GM23338 (cell line): ENCODE results near the gene TFCP2. TPM values are rescaled to one million over a fixed set of nuclear protein-coding genes. Genes with fewer than 3 reads are reported as not detected.

Experiments
- ATAC-seq: fragments of 200-7000 bp; cut with Tn5 transposase; 3 replicates; pipeline ENCODE4 v1.9.1; 2020
- DNase-seq: peaks from one replicate; pipeline ENCODE4 v3.0.0-alpha.2; 2015; ENCODE audit warnings: low spot score
- H2AFZ ChIP-seq: fragments of 200-600 bp; sonication (generic); 2 replicates; pipeline ENCODE4 v1.8.0; 2016; ENCODE audit warnings: antibody characterized with exemption, mild to moderate bottlenecking, moderate library complexity
- H3F3A ChIP-seq: fragments of 200-600 bp; sonication (generic); replicated peaks from 2 replicates; pipeline ENCODE4 v1.8.0; 2017; ENCODE audit warnings: antibody characterized with exemption, mixed run types, low read depth
- H3K27ac ChIP-seq: fragments of 200-600 bp; sonication (generic); 2 replicates; pipeline ENCODE4 v1.6.1; 2016; ENCODE audit warnings: low read depth
- H3K27me3 ChIP-seq: fragments of 200-600 bp; sonication (generic); 2 replicates; pipeline ENCODE4 v1.8.0; 2016; ENCODE audit warnings: mild to moderate bottlenecking, mixed run types, moderate library complexity; ENCODE audit not compliant: insufficient read depth
- H3K36me3 ChIP-seq: fragments of 200-600 bp; sonication (generic); 2 replicates; pipeline ENCODE4 v1.8.0; 2016; ENCODE audit warnings: mild to moderate bottlenecking; ENCODE audit not compliant: insufficient read depth
- H3K4me1 ChIP-seq: fragments of 200-600 bp; sonication (generic); 2 replicates; pipeline ENCODE4 v1.8.0; 2016; ENCODE audit warnings: mild to moderate bottlenecking, moderate library complexity; ENCODE audit not compliant: insufficient read depth
- H3K4me2 ChIP-seq: fragments of 200-600 bp; sonication (generic); 2 replicates; pipeline ENCODE4 v1.7.1; 2017; ENCODE audit warnings: mixed run types
- H3K4me3 ChIP-seq: fragments of 200-600 bp; sonication (generic); 2 replicates; pipeline ENCODE4 v1.6.1; 2016; ENCODE audit warnings: mixed run types
- H3K79me2 ChIP-seq: fragments of 200-600 bp; sonication (generic); replicated peaks from 2 replicates; pipeline ENCODE4 v1.8.0; 2017; ENCODE audit warnings: mild to moderate bottlenecking; ENCODE audit not compliant: insufficient read depth
- H3K9me2 ChIP-seq: fragments of 200-600 bp; sonication (generic); 2 replicates; pipeline ENCODE4 v1.8.0; 2017; ENCODE audit not compliant: insufficient read depth
- H4K20me1 ChIP-seq: fragments of 200-600 bp; sonication (generic); replicated peaks from 2 replicates; pipeline ENCODE4 v1.8.0; 2017; ENCODE audit warnings: mild to moderate bottlenecking; ENCODE audit not compliant: insufficient read depth
- H3K27ac Mint-ChIP-seq: 2 replicates; pipeline ENCODE4 v1.8.0; 2020; ENCODE audit warnings: inconsistent platforms, mild to moderate bottlenecking, moderate library complexity, mixed read lengths
- H3K27me3 Mint-ChIP-seq: 3 replicates; pipeline ENCODE4 v1.8.0; 2022; ENCODE audit warnings: low read depth, mild to moderate bottlenecking, moderate library complexity, mixed read lengths, inconsistent platforms; ENCODE audit not compliant: insufficient read depth, poor library complexity
- H3K36me3 Mint-ChIP-seq: 3 replicates; pipeline ENCODE4 v1.8.0; 2021; ENCODE audit warnings: low read depth, mild to moderate bottlenecking, inconsistent platforms, moderate library complexity, mixed read lengths
- H3K4me1 Mint-ChIP-seq: 3 replicates; pipeline ENCODE4 v1.8.0; 2020; ENCODE audit warnings: mild to moderate bottlenecking, inconsistent platforms, mixed read lengths
- H3K4me3 Mint-ChIP-seq: 3 replicates; pipeline ENCODE4 v1.8.0; 2021; ENCODE audit warnings: moderate library complexity, mild to moderate bottlenecking, inconsistent platforms, mixed read lengths
- H3K9me3 Mint-ChIP-seq: 3 replicates; pipeline ENCODE4 v1.8.0; 2020; ENCODE audit warnings: moderate library complexity, mild to moderate bottlenecking, inconsistent platforms, mixed read lengths
- ETS1 ChIP-seq: IDR thresholded peaks from 2 replicates; pipeline ENCODE4 v1.6.1; 2016; ENCODE audit warnings: antibody characterized with exemption
- EZH2 ChIP-seq: fragments of 200-600 bp; sonication (generic); IDR thresholded peaks from one replicate; pipeline ENCODE4 v1.8.0; 2017; ENCODE audit warnings: antibody characterized with exemption, mild to moderate bottlenecking, low read depth; ENCODE audit not compliant: unreplicated experiment
- POLR2AphosphoS5 ChIP-seq: IDR thresholded peaks from 2 replicates; pipeline ENCODE4 v1.6.1; 2016; ENCODE audit warnings: antibody characterized with exemption, low read depth
- REST ChIP-seq: IDR thresholded peaks from one replicate; pipeline ENCODE4 v1.6.1; 2018; ENCODE audit warnings: antibody characterized with exemption; ENCODE audit not compliant: unreplicated experiment
- STAT1 ChIP-seq: IDR thresholded peaks from one replicate; pipeline ENCODE4 v1.6.1; 2016; ENCODE audit warnings: antibody characterized with exemption; ENCODE audit not compliant: unreplicated experiment
- polyA plus RNA-seq: library from polyadenylated mRNA; unstranded; fragments of >200 nt; fragmentation: Nextera tagmentation; extraction: Ambion mirVana; gene quantifications from 2 replicates; pipeline ENCODE4 v1.2.1, GENCODE V29; 2016
- total RNA-seq: library from RNA; depleted of rRNA; stranded (reverse); fragments of >200 nt; shearing (Covaris generic); gene quantifications from 2 replicates; pipeline ENCODE4 v1.2.3, GENCODE V29; 2014
- TF ChIP-seq, protein P1 (sequence below): fragments of 250-450 bp; sonication (Bioruptor Pico); IDR thresholded peaks from 2 replicates; pipeline ENCODE4 v1.5.0; 2020; ENCODE audit warnings: mild to moderate bottlenecking, moderate library complexity

The TFCP2 gene
- total and polyA plus RNA-seq, 2 experiments from 2014 or later = 15.2 to 30.5 TPM

- TF ChIP-seq, protein P1, sequence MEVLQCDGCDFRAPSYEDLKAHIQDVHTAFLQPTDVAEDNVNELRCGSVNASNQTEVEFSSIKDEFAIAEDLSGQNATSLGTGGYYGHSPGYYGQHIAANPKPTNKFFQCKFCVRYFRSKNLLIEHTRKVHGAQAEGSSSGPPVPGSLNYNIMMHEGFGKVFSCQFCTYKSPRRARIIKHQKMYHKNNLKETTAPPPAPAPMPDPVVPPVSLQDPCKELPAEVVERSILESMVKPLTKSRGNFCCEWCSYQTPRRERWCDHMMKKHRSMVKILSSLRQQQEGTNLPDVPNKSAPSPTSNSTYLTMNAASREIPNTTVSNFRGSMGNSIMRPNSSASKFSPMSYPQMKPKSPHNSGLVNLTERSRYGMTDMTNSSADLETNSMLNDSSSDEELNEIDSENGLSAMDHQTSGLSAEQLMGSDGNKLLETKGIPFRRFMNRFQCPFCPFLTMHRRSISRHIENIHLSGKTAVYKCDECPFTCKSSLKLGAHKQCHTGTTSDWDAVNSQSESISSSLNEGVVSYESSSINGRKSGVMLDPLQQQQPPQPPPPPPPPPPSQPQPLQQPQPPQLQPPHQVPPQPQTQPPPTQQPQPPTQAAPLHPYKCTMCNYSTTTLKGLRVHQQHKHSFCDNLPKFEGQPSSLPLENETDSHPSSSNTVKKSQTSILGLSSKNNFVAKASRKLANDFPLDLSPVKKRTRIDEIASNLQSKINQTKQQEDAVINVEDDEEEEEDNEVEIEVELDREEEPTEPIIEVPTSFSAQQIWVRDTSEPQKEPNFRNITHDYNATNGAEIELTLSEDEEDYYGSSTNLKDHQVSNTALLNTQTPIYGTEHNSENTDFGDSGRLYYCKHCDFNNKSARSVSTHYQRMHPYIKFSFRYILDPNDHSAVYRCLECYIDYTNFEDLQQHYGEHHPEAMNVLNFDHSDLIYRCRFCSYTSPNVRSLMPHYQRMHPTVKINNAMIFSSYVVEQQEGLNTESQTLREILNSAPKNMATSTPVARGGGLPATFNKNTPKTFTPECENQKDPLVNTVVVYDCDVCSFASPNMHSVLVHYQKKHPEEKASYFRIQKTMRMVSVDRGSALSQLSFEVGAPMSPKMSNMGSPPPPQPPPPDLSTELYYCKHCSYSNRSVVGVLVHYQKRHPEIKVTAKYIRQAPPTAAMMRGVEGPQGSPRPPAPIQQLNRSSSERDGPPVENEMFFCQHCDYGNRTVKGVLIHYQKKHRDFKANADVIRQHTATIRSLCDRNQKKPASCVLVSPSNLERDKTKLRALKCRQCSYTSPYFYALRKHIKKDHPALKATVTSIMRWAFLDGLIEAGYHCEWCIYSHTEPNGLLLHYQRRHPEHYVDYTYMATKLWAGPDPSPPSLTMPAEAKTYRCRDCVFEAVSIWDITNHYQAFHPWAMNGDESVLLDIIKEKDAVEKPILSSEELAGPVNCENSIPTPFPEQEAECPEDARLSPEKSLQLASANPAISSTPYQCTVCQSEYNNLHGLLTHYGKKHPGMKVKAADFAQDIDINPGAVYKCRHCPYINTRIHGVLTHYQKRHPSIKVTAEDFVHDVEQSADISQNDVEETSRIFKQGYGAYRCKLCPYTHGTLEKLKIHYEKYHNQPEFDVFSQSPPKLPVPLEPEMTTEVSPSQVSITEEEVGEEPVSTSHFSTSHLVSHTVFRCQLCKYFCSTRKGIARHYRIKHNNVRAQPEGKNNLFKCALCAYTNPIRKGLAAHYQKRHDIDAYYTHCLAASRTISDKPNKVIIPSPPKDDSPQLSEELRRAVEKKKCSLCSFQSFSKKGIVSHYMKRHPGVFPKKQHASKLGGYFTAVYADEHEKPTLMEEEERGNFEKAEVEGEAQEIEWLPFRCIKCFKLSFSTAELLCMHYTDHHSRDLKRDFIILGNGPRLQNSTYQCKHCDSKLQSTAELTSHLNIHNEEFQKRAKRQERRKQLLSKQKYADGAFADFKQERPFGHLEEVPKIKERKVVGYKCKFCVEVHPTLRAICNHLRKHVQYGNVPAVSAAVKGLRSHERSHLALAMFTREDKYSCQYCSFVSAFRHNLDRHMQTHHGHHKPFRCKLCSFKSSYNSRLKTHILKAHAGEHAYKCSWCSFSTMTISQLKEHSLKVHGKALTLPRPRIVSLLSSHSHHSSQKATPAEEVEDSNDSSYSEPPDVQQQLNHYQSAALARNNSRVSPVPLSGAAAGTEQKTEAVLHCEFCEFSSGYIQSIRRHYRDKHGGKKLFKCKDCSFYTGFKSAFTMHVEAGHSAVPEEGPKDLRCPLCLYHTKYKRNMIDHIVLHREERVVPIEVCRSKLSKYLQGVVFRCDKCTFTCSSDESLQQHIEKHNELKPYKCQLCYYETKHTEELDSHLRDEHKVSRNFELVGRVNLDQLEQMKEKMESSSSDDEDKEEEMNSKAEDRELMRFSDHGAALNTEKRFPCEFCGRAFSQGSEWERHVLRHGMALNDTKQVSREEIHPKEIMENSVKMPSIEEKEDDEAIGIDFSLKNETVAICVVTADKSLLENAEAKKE (CRISPR knock-in tag) = no peak
- no peak for TF ChIP-seq EZH2
Observed at GRCh38 chr12:51171884-51172514, 936 bp downstream of the TFCP2 start (continued).

DNA sequence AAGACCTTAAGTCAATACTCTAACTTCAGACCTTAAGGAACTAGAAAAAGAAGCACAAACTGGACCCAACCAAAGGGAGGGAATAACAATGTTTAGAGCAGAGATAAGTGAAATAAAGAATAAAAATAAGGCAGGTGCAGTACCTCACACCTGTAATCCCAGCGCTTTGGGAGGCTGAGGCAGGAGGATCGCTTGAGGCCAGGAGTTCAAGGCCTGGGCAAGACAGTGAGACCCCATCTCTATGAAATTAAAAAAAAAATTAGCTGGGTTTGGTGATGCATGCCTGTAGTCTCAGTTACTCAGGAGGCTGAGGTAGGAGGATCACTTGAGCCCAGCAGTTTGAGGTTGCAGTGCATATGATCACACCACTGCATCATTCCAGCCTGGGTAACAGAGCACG is 9.1 kb downstream of the TFCP2 start:
- H3K79me2 ChIP-seq = peaks cover 100% of the 10 kb centered on the region
- H4K20me1 ChIP-seq = peaks cover 38% of the 10 kb centered on the region
- TF ChIP-seq ETS1 = no peak
- no peak for TF ChIP-seq POLR2AphosphoS5
- TF ChIP-seq STAT1 = no peak
- no peak for TF ChIP-seq REST

More for the DNA sequence above, 9.1 kb downstream of the TFCP2 start:
- no peak overlapping the region for H3K4me3 Mint-ChIP-seq
- Histone ChIP-seq H2AFZ (no peak overlapping the region), H3F3A (no peaks in the 10 kb centered on the region), H3K27ac (no peak overlapping the region), H3K4me2 (no peak overlapping the region), H3K9me2 (no peaks in the 10 kb centered on the region), H3K4me1 (no peaks in the 10 kb centered on the region), H3K4me3 (no peak overlapping the region), H3K27me3 (no peaks in the 10 kb centered on the region), H3K36me3 (no peaks in the 10 kb centered on the region)
- no peaks in the 10 kb centered on the region for H3K9me3 Mint-ChIP-seq
- H3K36me3 Mint-ChIP-seq = peaks cover 2% of the 10 kb centered on the region; the same call in 1 of the 3 replicates
- ATAC-seq (no peak), DNase-seq (no peak)
- H3K27ac Mint-ChIP-seq = no peak overlapping the region
- peaks cover 5% of the 10 kb centered on the region for H3K27me3 Mint-ChIP-seq
- peaks cover 3% of the 10 kb centered on the region for H3K4me1 Mint-ChIP-seq
